Lung microvascular endothelial cell (primary cell): ENCODE measurements around the gene CCDC63. TPM values are rescaled to one million over a fixed set of nuclear protein-coding genes. Genes with fewer than 3 reads are reported as not detected.
"Not testable (repeated sequence)": the region's sequence is repeated elsewhere in the genome, so short reads cannot be mapped to it uniquely, and the experiment has no call there.

Experiments
- DNase-seq, 2 donors: peaks; one replicate each; pipeline versions ENCODE4 v3.0.0 to v3.0.0-alpha.2; 2010; ENCODE audit warnings: low read depth in 2 of 2
- total RNA-seq: library from RNA; depleted of rRNA; stranded (reverse); fragments of >200 nt; gene quantifications from 2 replicates; pipeline ENCODE4 v1.2.1, GENCODE V29; 2014

The CCDC63 gene
- total RNA-seq, 1 donor from 2014 or later = not detected

DNA sequence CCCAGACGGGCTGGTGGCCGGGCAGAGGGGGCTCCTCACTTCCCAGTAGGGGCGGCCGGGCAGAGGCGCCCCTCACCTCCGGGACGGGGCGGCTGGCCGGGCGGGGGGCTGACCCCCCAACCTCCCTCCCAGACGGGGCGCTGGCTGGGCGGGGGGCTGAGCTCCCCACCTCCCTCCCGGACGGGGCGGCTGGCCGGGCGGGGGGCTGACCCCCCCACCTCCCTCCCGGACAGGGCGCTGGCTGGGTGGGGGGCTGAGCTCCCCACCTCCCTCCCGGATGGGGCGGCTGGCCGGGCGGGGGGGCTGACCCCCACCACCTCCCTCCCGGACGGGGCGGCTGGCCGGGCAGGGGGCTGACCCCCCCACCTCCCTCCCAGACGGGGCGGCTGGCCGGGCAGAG, 103.7 kb downstream of the CCDC63 start:
- DNase-seq = not testable (repeated sequence)

DNA sequence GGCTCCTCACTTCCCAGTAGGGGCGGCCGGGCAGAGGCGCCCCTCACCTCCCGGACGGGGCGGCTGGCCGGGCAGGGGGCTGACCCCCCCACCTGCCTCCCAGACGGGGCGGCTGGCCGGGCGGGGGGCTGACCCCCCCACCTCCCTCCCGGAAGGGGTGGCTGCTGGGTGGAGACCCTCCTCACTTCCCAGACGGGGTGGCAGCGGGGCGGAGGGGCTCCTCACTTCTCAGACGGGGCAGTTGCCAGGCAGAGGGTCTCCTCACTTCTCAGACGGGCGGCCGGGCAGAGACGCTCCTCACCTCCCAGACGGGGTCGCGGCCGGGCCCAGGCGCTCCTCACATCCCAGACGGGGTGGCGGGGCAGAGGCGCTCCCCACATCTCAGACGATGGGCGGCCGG, 104.1 kb downstream of the CCDC63 start:
- not testable (repeated sequence) for DNase-seq

Other genes starting within 250 kb of the CCDC63 start
- gene TCTN1, start 232.9 kb upstream of the CCDC63 start, total RNA-seq = 7.0 and 9.7 TPM in 2 replicates
- gene HVCN1, start 157.9 kb upstream of the CCDC63 start, total RNA-seq = 2.2 and 5.0 TPM in 2 replicates
- 62.9 and 85.9 TPM in 2 replicates for gene PPP1CC, start 104.1 kb upstream of the CCDC63 start, total RNA-seq
- gene MYL2, start 73.6 kb downstream of the CCDC63 start, total RNA-seq = 0.65 TPM in 1 of 2 replicates, not detected in the other
- not detected in 2 replicates for gene CUX2, start 187.2 kb downstream of the CCDC63 start, total RNA-seq